NCI-H510A treated with DMSO at 0.1 percent for 48 hours (cell line): ENCODE results near the gene MEGF6.

Experiments used
- DNase-seq: peaks from one replicate; lab custom pipeline; 2025; lab: John Stamatoyannopoulos, UW

The MEGF6 gene

DNA sequence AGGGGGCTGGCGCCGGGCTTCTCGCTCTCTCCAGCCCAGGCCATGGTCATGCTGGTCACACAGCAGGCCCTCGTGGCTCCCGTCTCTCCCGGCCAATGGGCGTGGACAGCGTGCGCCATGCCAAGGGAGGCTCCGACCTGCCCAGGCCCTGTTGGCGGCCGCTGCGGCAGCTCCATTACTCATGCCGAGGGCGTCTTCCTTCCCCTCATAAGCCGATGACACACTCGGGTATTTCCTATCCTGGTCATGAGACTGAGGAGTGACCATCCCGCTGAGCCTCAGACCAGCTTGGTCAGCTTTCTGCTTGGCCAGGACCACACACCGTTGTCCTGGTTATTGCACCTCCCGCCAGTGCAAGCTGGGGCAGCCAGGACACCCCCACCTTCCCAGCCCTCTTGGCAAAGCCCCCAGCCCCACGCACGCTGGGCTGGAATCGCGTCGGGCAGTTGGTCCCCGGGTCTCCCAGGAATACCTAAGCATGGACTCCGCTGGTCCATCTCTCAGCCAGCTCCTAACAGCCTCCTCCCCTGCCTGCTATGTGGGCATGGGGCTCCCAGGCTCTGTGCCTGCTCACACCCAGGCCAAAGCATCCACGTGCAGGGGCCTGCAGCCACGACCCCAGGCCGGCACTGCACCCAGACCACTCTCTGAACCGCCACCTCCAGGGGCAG lies 107.0 kb downstream of the MEGF6 start:
- DNase-seq: no peak

DNA sequence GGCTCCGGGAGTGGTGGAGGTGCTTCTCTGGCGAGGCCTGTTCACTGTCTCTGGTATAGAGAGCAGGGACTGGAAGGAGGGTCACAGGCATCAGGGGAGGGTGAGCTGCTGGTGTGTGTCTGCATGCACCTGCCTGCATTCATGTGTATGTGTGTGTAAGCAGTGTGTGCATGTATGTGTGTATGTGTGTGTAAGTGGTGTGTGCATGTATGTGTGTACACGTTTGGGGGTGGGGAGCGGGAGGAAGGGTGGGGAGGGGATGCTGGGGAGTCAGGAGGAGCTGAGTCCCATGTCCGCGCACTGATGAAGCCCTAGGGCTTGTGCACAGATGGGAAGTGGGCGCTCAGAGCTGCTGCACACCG lies 107.8 kb downstream of the MEGF6 start:
- no peak for DNase-seq

DNA sequence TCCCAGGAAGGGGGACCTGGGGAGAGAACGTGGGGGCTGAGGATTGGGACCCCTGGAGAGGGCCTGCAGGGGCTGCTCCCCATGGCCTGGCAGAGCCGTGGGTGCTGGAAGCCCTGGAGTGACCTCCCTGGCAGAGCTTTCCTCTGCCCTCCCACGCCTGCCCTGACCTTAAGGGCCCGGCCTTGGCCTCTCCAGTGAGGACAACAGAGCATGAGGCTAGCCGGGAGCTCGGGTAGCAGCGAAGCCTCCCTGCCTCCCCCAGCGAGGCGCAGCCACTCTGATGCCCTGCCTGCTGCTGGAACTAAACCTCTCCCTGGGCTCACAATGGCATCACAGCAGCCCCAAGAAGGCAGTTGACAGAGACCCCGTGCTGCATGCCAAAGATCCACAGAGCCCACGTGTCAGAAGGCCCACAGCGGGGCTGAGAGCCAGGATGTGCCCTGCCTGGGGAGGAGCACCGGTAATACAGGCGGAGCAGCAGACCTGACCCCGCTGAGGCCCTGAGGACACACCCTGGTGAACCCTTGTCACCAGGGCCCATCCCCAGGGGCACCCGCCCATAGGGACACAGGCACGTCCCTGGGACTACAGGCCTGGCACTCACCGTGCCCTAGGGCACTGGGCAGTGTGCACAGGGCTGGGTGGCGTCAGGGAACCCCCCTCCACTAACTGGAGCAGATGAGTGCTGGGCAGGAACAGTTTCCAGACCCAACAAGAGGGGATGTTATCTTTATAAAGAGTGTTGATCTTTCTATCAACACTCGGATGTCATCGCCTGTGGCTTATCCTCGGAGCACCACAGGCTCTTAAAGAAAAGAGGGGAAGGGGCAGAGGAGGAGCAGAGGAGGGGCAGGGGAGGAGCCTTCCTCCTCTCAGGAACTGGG lies 108.4 kb downstream of the MEGF6 start:
- DNase-seq: no peak

DNA sequence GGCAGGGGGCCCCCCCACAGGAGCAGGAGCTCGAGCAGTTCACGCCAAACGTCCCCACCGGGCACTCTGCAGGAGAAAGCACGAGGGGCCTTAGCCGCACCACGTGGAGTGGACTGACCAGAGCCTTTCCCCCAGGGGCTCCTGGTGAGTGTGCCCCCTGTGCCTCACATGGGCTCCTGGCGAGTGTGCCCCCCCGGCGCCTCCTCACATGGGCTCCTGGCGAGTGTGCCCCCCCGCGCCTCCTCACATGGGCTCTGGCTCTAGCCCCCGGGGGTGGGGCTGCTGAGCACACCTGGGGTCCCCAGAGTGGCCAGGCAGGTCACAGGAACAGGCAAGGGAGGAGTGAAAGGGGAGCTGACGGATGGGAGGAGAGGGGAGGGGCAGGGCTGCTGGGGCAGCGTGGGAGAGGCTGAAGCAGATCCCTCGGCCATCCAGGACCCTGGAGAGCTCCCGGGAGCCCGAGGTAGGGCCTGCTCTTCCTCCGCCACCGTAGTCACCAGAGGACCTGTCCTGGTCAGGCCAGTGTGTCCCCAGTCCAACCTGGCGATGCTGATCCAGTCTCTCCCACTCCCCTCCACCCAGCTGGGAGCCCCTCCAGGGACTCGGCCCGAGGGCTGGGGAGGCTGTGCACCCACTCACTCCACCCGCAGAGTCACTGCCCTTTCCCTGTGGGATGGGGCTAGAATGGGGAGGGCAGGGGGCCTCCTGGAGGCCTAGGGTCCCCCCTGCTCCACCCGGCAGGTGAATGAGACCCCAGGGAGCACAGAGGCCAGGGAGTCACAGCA lies 109.3 kb downstream of the MEGF6 start:
- DNase-seq: no peak

DNA sequence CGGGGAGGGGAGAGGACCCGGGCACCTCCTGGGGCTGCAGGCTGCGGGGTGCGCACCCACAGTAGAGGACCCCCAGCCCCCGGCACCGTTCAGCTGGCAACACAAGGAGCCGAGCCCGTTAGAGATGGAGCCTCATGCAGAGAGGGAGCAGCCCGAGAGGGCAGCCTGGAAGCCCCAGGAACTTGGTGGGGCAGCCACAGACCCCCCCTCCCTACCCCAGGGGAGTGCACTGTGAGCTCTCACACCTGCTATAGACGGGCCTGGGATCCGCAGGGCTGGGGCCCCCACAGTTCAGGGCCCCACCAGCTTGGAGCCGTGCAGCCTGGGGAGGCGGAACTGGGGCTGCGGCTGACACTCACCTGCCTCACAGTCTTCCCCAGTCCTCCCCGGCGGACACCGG lies 109.9 kb downstream of the MEGF6 start:
- DNase-seq: no peak

DNA sequence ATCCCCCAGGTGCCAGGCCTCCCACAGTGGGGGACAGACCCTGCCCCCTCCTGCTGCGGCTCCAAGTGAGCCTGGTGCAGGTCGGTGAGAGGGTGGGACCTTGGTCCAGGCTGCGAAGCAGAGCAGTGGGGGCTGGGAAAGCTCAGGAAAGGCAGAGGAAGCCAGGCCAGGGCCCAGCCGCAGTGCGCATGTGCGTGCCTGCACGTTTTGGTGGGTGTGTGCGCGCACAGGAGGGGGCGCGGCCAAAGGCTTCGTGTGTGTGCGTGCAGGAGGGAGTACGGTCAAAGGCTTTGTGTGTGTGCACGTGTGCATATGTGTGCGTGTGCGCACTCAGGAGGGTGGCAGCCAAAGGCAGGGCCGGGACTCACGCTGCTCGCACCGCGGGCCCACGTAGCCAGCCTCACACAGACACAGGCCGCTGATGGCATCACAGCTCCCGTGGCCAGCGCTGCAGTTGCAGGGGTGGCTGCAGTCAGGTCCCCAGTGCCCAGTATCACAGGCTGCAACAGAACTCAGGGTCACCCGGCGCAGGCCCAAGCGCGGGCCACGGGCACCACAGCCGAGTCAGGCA lies 111.0 kb downstream of the MEGF6 start:
- no peak for DNase-seq

DNA sequence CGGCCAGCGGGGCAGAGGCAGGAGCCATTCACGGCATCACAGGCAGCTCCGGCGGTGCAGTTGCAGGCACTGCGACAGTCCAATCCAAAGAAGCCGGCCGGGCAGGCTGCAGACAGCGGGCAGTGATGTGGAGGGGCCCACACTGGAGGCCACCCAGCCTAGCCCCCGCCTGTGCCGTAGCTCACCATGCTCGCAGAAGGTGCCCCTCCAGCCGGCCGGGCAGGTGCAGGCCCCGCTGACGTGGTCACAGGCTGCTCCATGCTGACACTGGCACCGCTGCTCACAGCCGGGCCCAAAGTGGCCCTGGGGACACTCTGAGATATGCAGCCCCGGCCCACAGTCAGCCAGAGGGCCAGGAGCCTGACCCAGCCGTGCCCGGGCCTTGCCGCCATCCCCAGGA lies 111.7 kb downstream of the MEGF6 start:
- no peak for DNase-seq

DNA sequence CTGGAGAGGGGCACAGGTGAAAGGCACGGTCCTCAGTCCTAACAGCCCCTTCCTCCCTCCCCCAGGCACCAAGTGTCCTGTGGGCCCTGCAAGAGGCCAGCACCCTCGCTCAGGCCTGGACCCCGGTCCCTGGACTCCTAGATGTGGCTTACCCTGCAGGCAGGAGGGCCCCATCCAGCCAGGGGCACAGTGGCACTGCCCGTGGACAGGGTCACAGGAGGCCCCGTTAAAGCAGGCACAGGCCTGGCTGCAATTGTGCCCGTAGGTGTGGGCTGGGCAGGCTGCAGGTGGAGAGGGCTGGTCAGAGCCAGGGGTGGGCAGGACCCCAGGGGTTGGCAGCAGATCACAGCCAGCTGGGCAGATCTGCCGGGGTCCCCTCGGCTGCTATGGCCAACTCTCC lies 112.3 kb downstream of the MEGF6 start:
- DNase-seq: no peak

DNA sequence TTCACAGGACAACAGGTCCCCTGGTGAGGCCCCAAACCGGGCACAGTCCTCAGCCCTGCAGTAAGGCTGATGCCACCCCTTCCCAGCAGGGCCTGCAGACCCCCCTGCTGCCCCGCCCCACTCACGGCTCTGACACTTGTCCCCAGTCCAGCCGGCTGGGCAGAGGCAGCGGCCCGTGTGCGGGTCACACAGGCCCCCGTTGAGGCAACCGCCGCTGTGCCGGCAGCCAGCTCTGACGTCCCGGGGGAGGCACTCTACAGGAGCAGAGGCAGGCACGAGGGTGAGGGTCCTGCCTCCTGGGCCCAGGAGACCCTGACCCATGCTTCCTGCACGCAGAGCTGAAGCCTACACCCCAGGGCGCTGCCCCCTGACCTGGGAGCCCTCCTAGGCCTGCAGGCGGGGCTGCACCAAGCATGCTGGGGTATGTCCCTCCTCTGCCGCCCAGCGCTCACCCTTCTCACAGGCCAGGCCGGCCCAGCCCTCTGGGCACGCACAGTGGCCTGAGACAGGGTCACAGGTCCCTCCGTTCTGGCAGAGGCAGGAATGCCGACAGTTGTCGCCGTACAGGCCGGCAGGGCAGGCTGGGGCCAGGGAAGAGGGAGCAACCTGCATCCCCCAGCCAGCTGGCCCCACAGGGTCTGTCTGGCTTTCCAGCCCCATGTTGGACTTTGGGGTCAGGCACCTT lies 112.9 kb downstream of the MEGF6 start:
- DNase-seq: no peak

DNA sequence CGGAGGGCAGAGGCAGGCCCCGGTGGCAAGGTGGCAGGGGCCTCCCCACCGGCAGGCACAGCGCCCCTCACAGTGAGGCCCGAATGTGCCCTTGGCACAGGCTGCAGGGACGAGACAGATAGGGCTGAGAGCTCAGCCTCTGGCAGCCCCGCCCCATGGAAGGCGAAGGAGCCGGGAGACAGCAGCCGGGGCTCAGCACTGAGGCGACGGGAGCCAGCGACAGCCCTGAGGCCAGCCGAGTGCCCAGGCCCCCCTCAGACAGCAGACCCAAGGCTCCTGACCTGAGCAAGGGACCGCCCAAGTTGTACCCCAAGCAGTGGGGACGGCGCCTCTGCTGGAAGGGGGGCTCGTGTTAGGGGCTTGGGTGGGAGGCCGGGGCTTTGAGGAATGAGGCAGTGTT lies 113.8 kb downstream of the MEGF6 start:
- no peak for DNase-seq

DNA sequence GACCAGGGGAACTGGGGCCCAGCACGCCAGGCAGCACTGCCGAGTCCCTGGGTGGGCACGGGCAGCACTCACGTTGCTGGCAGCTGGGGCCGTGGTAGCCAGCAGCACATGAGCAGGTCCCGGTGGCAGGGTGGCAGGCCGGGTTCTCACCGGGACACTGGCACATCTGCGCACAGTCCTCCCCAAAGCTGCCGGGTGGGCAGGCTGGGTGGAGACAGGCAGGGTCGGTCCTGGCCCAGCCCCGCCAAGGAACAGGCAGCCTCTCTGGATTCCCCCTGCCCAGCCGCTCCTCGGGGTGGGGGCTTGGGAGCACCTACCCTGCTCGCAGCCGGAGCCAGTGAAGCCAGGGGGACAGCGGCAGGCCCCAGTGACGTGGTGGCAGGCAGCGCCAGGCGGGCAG lies 114.4 kb downstream of the MEGF6 start:
- no peak for DNase-seq

DNA sequence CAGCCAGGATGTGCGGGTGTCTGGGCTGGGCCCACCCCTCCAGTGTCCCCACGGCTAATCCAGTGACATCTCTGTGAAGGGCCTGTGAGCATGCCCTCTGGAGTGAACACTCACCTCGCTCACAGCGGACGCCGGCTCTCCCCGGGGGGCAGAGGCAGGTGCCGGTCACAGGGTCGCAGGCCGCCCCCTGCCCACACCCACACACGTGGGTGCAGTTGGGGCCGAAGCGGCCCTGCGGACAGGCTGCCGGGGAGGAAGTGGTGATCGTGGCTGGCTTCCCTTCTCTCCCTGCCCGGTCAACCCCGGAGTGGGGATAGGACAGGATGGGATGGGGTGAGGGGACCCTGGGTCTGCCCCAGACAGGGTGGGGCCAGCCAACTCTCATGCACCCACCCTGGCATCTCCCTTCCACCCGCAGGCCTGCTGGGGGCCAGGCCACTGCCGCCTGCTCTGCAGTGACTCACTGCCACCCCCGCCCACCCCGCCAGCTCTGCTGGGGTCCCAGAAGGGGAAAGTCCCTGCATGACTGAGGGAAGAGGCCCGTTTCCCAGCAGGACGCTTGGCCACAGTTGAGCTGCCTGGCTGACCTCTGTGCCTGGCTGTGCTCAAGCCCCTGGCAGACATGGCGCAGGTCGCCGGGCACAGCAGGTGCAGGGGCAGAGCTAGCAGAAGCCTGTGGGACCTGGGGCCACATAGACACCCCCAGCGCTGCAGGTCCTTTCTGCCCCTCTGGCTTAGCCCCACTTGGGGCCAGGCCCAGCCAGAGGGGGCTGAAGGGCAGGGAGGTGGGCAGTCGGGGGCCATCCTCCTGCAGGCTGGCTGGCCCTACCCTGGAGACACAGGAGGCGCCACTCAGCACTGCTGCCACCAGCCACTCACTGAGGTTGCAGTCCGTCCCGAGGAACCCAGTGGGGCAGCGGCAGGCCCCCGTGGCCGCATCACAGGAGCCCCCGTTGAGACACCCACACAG lies 115.2 kb downstream of the MEGF6 start:
- DNase-seq: no peak

DNA sequence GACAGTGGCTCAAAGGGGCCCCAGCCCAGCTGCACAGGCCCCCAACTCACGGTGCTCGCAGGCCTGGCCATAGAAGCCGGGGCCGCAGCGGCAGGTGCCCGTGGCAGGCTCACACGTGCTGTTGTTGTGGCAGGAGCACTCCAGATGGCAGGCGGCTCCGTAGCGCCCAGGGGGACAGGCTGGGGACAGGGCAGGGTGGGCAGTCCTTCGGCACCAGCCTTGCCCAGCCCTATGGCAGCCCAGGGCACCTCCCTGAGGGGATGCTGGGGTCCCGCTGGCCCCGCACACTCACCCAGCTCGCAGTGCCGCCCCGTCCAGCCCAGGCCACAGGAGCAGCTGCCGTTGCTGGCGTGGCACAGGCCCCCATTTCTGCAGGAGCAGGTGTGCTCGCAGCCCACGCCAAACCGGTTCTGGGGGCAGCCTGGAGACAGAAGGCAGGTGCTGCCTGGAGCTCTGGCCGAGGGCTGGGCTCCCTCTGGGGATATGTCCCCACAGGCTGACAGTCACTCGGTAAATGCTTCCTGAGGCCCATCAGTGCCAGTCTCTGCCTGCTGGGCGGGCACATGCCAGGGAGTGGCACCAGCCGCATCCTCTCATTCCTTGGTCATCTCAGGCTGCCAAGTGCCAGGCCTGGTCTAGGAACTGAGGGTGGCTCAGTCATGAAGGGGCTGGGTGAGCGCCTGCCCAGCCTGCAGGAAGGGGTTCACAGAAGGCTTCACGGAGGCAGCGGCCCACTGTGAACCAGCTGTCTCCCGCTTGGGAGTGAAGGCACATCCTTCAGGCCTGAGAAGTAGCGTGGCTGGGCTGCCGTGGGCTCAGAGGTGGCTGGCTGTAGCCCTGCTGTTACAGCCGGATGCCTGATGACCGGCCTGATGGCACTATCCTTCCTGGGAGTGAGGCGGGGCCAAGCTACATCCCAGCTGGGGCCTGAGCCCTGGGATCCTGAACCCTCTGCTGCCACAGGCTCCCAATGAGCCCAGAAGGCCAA lies 116.7 kb downstream of the MEGF6 start:
- DNase-seq: peak; percentile 21

DNA sequence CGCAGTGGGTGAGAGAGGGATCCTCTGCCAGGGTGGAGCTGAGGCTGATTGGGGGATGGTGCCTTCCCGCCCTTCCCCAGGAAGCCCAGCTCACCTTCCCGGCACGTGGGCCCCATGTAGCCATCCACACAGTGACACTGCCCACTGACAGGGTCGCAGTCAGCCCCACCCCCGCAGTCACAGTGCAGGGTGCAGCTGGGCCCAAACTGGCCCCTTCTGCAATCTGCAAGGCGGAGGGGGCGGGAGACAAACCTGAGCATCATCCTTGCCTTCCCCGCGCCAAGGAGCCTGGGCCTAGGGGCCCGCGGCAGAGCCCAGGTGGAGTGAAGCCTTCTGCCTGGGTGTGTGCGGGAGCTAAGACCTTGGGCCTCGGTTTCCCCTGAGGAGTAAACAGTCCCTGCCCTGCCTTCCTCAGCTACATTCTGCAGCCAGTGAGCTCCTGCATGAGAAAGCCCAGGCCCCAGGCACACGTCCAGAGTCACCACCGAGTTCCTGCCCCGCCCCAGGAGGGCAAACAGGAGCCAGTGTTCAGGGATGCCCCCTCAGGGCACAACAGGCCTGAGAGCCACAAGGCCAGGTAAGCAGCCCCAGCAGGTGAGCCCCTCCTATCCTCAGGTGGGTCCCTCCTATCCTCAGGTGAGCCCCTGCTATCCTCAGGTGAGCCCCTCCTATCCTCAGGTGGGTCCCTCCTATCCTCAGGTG lies 118.6 kb downstream of the MEGF6 start:
- no peak for DNase-seq

DNA sequence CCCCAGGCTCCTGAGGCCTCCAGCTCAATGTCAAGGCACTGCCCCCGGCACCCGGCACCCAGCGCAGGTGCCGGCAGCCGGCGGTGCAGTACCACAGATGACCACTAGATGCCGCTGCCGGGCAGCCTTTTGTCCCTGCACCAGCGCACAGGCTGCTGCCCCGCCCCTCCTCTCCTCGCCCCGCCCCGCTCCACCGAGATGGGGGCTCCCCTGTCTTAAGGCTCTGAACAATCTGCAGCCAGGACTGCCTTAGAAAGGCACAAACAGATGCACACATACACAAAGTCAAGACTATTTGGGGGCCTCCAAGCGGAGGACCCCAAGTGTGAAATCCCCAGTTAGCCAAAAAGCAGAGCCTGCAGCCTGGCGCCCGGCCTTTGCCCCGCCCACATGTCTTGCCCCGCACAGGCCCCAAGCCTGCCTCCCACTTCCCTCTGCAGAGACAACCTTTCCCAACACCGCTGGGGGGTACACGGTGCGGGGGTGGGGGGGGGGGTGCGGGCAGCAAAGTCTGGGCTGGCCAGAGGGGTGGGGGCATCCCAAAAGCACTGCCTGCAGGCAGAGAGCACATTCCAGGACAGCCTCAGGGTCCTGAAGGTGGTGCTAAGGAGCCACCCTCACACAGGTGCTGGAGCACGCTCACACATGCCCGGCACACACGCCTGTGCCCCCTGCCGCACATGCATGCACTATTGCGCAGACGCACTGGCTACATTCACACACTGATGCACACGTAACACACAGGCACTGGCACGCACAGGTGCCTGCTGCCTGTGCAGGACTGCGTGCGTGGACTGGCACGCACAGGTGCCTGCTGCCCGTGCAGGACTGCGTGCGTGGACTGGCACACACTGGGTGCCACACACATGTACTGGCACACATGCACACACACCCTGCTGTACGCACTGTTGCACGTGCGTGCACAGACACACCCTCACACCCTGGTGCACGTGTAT lies 119.7 kb downstream of the MEGF6 start:
- DNase-seq: peak; percentile 27

DNA sequence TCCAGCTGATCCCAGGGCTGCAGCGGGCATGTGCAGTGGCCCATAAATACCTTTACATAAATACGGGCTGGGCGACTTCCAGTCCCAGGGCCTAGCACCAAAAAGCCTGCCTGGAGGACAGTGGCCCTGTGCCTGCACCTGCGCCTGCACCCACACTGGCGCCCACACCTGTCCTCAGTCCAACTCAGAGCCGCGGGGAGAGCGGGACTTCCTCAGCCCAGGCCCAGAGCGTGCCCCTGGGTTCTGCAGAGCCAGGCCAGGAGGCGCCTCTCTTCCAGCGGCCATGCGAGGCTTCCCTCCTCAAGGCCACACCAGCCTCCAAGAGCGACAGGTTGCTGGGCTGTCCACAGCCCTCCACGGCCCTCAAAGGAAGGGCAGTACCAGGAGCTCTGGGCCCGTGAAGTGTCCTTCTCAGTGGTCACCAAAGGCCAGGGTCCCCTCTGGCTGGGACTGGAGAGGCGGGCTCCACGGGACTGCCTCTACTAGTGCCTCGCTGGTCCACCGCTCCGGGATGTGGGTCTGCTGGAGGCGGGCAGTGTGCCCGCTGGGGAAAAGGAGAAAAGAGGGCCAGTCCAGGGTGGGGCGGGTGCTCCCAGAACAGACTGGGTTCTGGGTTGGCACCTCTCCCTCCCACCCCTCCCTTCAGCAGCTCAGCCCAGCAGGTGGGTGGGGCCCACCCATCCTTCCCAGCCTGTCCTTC lies 121.1 kb downstream of the MEGF6 start:
- no peak for DNase-seq

DNA sequence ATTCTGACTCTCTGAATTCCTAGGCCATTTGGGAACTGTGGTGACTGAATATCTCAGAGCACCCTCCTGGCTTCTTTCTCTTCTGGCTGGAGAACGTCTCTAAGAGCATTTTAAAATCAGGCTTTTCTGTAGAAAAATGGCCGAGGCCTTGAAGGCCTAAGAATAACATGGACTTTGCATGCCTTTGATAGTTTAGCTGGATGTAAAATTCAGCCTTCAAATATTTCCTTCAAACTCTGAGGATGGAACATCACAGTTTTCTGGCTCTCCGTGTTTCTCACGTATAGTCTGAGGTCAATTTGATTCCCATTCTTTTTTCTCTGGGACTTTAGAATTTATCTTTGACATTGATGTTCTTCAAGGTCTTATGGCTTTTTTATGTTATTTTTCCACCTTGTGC lies 122.9 kb downstream of the MEGF6 start:
- no peak for DNase-seq
